Large intestine (tissue), 3 donors: Measurements from ENCODE around the gene ZBTB44. TPM values are rescaled to one million over a fixed set of nuclear protein-coding genes. Genes with fewer than 3 reads are reported as not detected.
A peak's percentile ranks its signal among the peaks of the same experiment; 100 is the strongest.
"Not testable (repeated sequence)": the region's sequence is repeated elsewhere in the genome, so short reads cannot be mapped to it uniquely, and the experiment has no call there.

ENCODE experiments used
- DNase-seq, 2 donors: peaks; one replicate each; pipeline versions ENCODE4 v3.0.0 to v3.0.0-alpha.2; 2013
- H3K27ac ChIP-seq: one replicate; pipeline ENCODE4 v1.5.1; 2013; ENCODE audit warnings: low read length
- H3K27me3 ChIP-seq: 2 replicates; pipeline ENCODE4 v1.6.1; 2013; ENCODE audit warnings: low read length; ENCODE audit not compliant: control insufficient read depth, insufficient read depth
- H3K36me3 ChIP-seq: 2 replicates; pipeline ENCODE4 v1.6.1; 2013; ENCODE audit warnings: low read length; ENCODE audit not compliant: control insufficient read depth, insufficient read depth
- H3K4me1 ChIP-seq: one replicate; pipeline ENCODE4 v1.6.1; 2013; ENCODE audit warnings: low read length; ENCODE audit not compliant: control insufficient read depth, insufficient read depth
- H3K4me3 ChIP-seq: one replicate; pipeline ENCODE4 v1.5.1; 2013; ENCODE audit warnings: low read length
- H3K9me3 ChIP-seq: one replicate; pipeline ENCODE4 v1.6.1; 2013; ENCODE audit warnings: mild to moderate bottlenecking, low read depth, low read length, moderate library complexity; ENCODE audit not compliant: control insufficient read depth
- WGBS: methylation state at CpG from one replicate; pipeline ENCODE4 v1.1.5; 2013; ENCODE audit warnings: low lambda C conversion rate; ENCODE audit not compliant: insufficient coverage; 5-methylcytosine and 5-hydroxymethylcytosine counted together
- polyA plus RNA-seq: library from polyadenylated mRNA; unstranded; fragments of 120-200 nt; gene quantifications from one replicate; pipeline ENCODE4 v1.2.1, GENCODE V29; 2013

Gene ZBTB44
- polyA plus RNA-seq, 1 donor, result 31.9 TPM

- H3K27ac ChIP-seq, result no peak overlapping the region
- no peaks in the 10 kb centered on the region for H3K9me3 ChIP-seq
- H3K4me3 ChIP-seq, result no peak overlapping the region
- no peaks in the 10 kb centered on the region for H3K27me3 ChIP-seq
- DNase-seq, result no peak
- no peaks in the 10 kb centered on the region for H3K4me1 ChIP-seq
- peaks cover 31% of the 10 kb centered on the region for H3K36me3 ChIP-seq
Observed at GRCh38 chr11:130234315-130234714, 80.4 kb downstream of the ZBTB44 start.

- not testable (repeated sequence) for H3K27me3 ChIP-seq, H3K4me1 ChIP-seq, H3K4me3 ChIP-seq, H3K9me3 ChIP-seq, DNase-seq, H3K27ac ChIP-seq
- H3K36me3 ChIP-seq, result peaks cover 26% of the 10 kb centered on the region
- no CpG with 5 or more reads among the region's 3 CpGs for WGBS
Observed at GRCh38 chr11:130233888-130234287, 80.8 kb downstream of the ZBTB44 start.

- not testable (repeated sequence) for H3K27me3 ChIP-seq, H3K4me1 ChIP-seq, H3K27ac ChIP-seq, H3K9me3 ChIP-seq, H3K4me3 ChIP-seq, DNase-seq
- H3K36me3 ChIP-seq, result peaks cover 25% of the 10 kb centered on the region
Observed at GRCh38 chr11:130233486-130233885, 81.2 kb downstream of the ZBTB44 start.

- no peak overlapping the region for H3K4me3 ChIP-seq
Observed at GRCh38 chr11:130227373-130227772, 87.3 kb downstream of the ZBTB44 start.

GRCh38 chr11:130223291-130223971, 91.3 kb downstream of the ZBTB44 start:
- H3K4me1 ChIP-seq, result peaks cover 12% of the 10 kb centered on the region
- H3K27ac ChIP-seq, result no peak overlapping the region
- no peak for DNase-seq
- H3K9me3 ChIP-seq, result no peaks in the 10 kb centered on the region
- WGBS, result 74% methylated on average over 5 of the region's 12 CpGs
- no peaks in the 10 kb centered on the region for H3K36me3 ChIP-seq
- H3K27me3 ChIP-seq, result no peaks in the 10 kb centered on the region
- H3K4me3 ChIP-seq, result no peak overlapping the region

More at GRCh38 chr11:130227373-130227772, 87.3 kb downstream of the ZBTB44 start:
- H3K27ac ChIP-seq, result no peak overlapping the region
- no CpG with 5 or more reads among the region's 4 CpGs for WGBS
- no peaks in the 10 kb centered on the region for H3K9me3 ChIP-seq
- H3K36me3 ChIP-seq, result no peaks in the 10 kb centered on the region
- H3K27me3 ChIP-seq, result no peaks in the 10 kb centered on the region
- no peaks in the 10 kb centered on the region for H3K4me1 ChIP-seq
- no peak for DNase-seq

GRCh38 chr11:130220311-130221035, 94.2 kb downstream of the ZBTB44 start:
- peaks cover 25% of the 10 kb centered on the region for H3K4me1 ChIP-seq
- DNase-seq, result peak; percentile 69 to 86
- WGBS, result no CpG with 5 or more reads among the region's 19 CpGs
- H3K27me3 ChIP-seq, result no peaks in the 10 kb centered on the region
- no peaks in the 10 kb centered on the region for H3K36me3 ChIP-seq
- H3K9me3 ChIP-seq, result no peaks in the 10 kb centered on the region
- H3K27ac ChIP-seq, result peak overlapping the region; percentile 44
- no peak overlapping the region for H3K4me3 ChIP-seq

GRCh38 chr11:130219148-130219547, 95.6 kb downstream of the ZBTB44 start:
- no CpG with 5 or more reads among the region's 8 CpGs for WGBS
- no peak overlapping the region for H3K4me3 ChIP-seq
- DNase-seq, result no peak
- peaks cover 6% of the 10 kb centered on the region for H3K36me3 ChIP-seq
- no peaks in the 10 kb centered on the region for H3K9me3 ChIP-seq
- H3K27me3 ChIP-seq, result no peaks in the 10 kb centered on the region
- H3K27ac ChIP-seq, result no peak overlapping the region
- peaks cover 25% of the 10 kb centered on the region for H3K4me1 ChIP-seq

- peaks cover 25% of the 10 kb centered on the region for H3K4me1 ChIP-seq
- WGBS, result no CpG with 5 or more reads among the region's 14 CpGs
- DNase-seq, result no peak
Observed at GRCh38 chr11:130218501-130219070, 96.1 kb downstream of the ZBTB44 start.

GRCh38 chr11:130217133-130218031, 97.3 kb downstream of the ZBTB44 start:
- no peaks in the 10 kb centered on the region for H3K9me3 ChIP-seq
- H3K36me3 ChIP-seq, result peaks cover 9% of the 10 kb centered on the region
- no peak overlapping the region for H3K27ac ChIP-seq
- peaks cover 33% of the 10 kb centered on the region for H3K4me1 ChIP-seq
- no peaks in the 10 kb centered on the region for H3K27me3 ChIP-seq
- 100% methylated on average over 2 of the region's 21 CpGs for WGBS
- no peak overlapping the region for H3K4me3 ChIP-seq
- no peak for DNase-seq

More at GRCh38 chr11:130218501-130219070, 96.1 kb downstream of the ZBTB44 start:
- no peaks in the 10 kb centered on the region for H3K27me3 ChIP-seq
- H3K36me3 ChIP-seq, result peaks cover 7% of the 10 kb centered on the region
- no peak overlapping the region for H3K4me3 ChIP-seq
- no peaks in the 10 kb centered on the region for H3K9me3 ChIP-seq
- H3K27ac ChIP-seq, result no peak overlapping the region

- WGBS, result no CpG with 5 or more reads among the region's 17 CpGs
- H3K36me3 ChIP-seq, result peaks cover 16% of the 10 kb centered on the region
- H3K4me3 ChIP-seq, result no peak overlapping the region
- peak; percentile 19 to 39 for DNase-seq
- peaks cover 33% of the 10 kb centered on the region for H3K4me1 ChIP-seq
- H3K27ac ChIP-seq, result no peak overlapping the region
- no peaks in the 10 kb centered on the region for H3K9me3 ChIP-seq
- H3K27me3 ChIP-seq, result no peaks in the 10 kb centered on the region
Observed at GRCh38 chr11:130216591-130217132, 98.1 kb downstream of the ZBTB44 start.
